Esophagus squamous epithelium (tissue), 5 donors: ENCODE results near the gene TNNT3. TPM values are rescaled to one million over a fixed set of nuclear protein-coding genes. Genes with fewer than 3 reads are reported as not detected.

ENCODE experiments used
- DNase-seq: peaks from one replicate; lab custom pipeline; 2025; lab: John Stamatoyannopoulos, UW
- H3K27ac ChIP-seq, 4 donors: fragments of 200-600 bp; sonication (generic); one replicate each; pipeline ENCODE4 v1.5.1; 2016 to 2019; ENCODE audit warnings: mild to moderate bottlenecking in 1 of 4
- H3K27me3 ChIP-seq, 4 donors: fragments of 200-600 bp; sonication (generic); 1 replicate in 3 of 4; 2 replicates in 1 of 4; pipeline versions ENCODE4 v1.5.1 to v1.6.0; 2017 to 2021; ENCODE audit warnings: antibody characterized with exemption in 1 of 4
- H3K36me3 ChIP-seq, 3 donors: fragments of 200-600 bp; sonication (generic); one replicate each; pipeline ENCODE4 v1.5.1; 2016 to 2019
- H3K4me1 ChIP-seq, 3 donors: fragments of 200-600 bp; sonication (generic); one replicate each; pipeline ENCODE4 v1.5.1; 2017 to 2019
- H3K4me3 ChIP-seq, 4 donors: fragments of 200-600 bp; sonication (generic); 1 replicate in 3 of 4; 2 replicates in 1 of 4; pipeline ENCODE4 v1.5.1; 2016 to 2019; ENCODE audit warnings: mild to moderate bottlenecking in 2 of 4, moderate library complexity in 1 of 4
- H3K9me3 ChIP-seq, 3 donors: fragments of 200-600 bp; sonication (generic); one replicate each; pipeline ENCODE4 v1.5.1; 2016 to 2019
- POLR2A ChIP-seq, 4 donors: fragments of 450-650 bp; IDR thresholded peaks; one replicate each; pipeline ENCODE4 v1.6.1; 2017; ENCODE audit warnings: antibody characterized with exemption in 4 of 4, mild to moderate bottlenecking in 4 of 4, moderate library complexity in 3 of 4
- WGBS, 2 donors: methylation state at CpG; one replicate each; pipeline ENCODE4 v1.1.5; 2018; 5-methylcytosine and 5-hydroxymethylcytosine counted together
- intact Hi-C: fragments of 100-400 bp; cut with DNase I; formaldehyde crosslinking; loops from one replicate; pipeline ENCODE4 v1.15.0; 2022
- total RNA-seq, 4 donors: library from RNA; depleted of rRNA; stranded (reverse); fragments of >200 nt; gene quantifications; one replicate each; pipeline ENCODE4 v1.1.0, GENCODE V29; 2016
- TF ChIP-seq, protein P1 (sequence below), 6 experiments: fragments of 450-650 bp in 4 of 6; fragments of 200-600 bp in 2 of 6; sonication (generic) in 2 of 6; IDR thresholded peaks; one replicate each; pipeline ENCODE4 v1.5.1; 2016 to 2019; ENCODE audit warnings: antibody characterized with exemption in 6 of 6, mild to moderate bottlenecking in 4 of 6, moderate library complexity in 4 of 6
- donor health status: DM: yes; HTN: yes; CAD: no.

The TNNT3 gene
- total RNA-seq, 4 donors from 2014 or later: 0.76 to 3.1 (median 1.6) TPM; not detected in 1

DNA sequence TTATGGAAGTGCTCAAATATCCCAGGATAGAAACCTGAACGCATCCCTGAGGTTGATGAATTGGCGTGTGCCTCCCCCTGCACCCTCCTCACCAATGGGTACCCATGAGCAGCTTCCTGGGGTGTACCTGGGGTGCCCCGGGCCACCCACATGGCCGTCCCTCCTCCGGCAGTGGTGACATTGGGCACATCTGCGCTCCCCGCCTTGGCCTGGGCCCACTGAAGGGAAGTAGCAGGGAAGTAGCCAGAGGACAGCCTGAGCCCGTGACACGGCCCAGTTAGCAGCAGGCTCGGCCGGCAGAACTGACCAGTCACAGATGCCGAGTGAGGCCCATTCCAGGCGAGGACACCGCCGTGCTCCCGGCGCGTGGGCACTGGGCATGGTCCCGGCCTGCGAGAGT lies 44.4 kb downstream of the TNNT3 start:
- Histone ChIP-seq H3K4me1 (no peaks in the 10 kb centered on the region), H3K36me3 (no peaks in the 10 kb centered on the region), H3K9me3 (no peaks in the 10 kb centered on the region), H3K27ac (no peak overlapping the region), H3K27me3 (no peaks in the 10 kb centered on the region), H3K4me3 (no peak overlapping the region)
- intact Hi-C loops: no loop called here
- TF ChIP-seq POLR2A (IDR thresholded peaks at IDR 0.05): no peak
- TF ChIP-seq, protein P1, sequence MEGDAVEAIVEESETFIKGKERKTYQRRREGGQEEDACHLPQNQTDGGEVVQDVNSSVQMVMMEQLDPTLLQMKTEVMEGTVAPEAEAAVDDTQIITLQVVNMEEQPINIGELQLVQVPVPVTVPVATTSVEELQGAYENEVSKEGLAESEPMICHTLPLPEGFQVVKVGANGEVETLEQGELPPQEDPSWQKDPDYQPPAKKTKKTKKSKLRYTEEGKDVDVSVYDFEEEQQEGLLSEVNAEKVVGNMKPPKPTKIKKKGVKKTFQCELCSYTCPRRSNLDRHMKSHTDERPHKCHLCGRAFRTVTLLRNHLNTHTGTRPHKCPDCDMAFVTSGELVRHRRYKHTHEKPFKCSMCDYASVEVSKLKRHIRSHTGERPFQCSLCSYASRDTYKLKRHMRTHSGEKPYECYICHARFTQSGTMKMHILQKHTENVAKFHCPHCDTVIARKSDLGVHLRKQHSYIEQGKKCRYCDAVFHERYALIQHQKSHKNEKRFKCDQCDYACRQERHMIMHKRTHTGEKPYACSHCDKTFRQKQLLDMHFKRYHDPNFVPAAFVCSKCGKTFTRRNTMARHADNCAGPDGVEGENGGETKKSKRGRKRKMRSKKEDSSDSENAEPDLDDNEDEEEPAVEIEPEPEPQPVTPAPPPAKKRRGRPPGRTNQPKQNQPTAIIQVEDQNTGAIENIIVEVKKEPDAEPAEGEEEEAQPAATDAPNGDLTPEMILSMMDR (IDR thresholded peaks at IDR 0.05): no peak
- WGBS, 2 donors: no CpG with 5 or more reads among the region's 20 CpGs
- DNase-seq: no peak

DNA sequence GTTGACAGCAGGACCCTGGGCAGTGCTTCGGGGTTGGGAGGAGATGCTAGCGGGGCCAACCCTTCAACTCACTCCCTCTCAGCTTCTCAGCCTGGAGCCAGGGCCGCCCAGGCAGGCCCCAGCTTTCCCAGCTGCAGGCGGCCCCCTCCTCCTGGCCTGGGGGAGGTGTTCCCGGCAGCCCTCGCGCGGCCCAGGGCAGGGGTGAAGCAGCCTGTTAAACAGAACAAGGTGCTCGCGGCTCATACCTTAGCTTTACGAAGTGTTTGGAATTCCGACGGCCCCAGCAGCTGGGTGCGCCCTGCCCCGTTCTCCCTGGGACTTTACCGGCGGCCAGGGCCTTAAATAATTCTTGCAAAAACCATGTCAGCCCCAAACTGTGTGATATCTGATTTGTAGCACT lies 44.8 kb downstream of the TNNT3 start:
- Histone ChIP-seq H3K4me3 (no peak overlapping the region), H3K27ac (no peak overlapping the region), H3K4me1 (no peaks in the 10 kb centered on the region), H3K9me3 (no peaks in the 10 kb centered on the region), H3K36me3 (no peaks in the 10 kb centered on the region), H3K27me3 (no peaks in the 10 kb centered on the region)
- intact Hi-C loops: no loop called here
- no peak for DNase-seq
- no CpG with 5 or more reads among the region's 17 CpGs for WGBS, 2 donors
- TF ChIP-seq, protein P1 (IDR thresholded peaks at IDR 0.05): no peak
- no peak for TF ChIP-seq POLR2A (IDR thresholded peaks at IDR 0.05)

DNA sequence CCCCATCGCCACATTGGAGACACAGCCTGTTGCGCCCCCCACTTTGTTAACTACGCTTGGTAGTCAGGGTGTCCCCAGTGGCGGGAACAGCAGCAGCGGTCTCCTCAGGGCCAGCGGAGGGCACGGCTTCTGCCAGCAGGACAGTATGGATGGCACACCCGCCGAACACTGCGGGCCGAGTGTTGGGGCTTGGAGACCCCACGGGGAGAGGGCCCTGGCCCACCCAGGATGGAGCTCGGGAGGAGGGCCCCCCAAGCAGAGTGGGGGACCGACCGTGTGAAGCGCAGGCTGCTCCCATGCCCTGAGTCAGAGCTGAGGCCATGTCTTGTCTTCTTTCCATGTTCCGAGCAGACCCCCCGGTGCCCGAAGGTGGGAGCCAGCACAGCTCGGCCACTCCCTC lies 45.5 kb downstream of the TNNT3 start:
- Histone ChIP-seq H3K36me3 (no peaks in the 10 kb centered on the region), H3K27me3 (no peaks in the 10 kb centered on the region), H3K4me3 (no peak overlapping the region), H3K9me3 (no peaks in the 10 kb centered on the region), H3K27ac (no peak overlapping the region), H3K4me1 (no peaks in the 10 kb centered on the region)
- no CpG with 5 or more reads among the region's 20 CpGs for WGBS, 2 donors
- TF ChIP-seq, protein P1 (IDR thresholded peaks at IDR 0.05): no peak
- TF ChIP-seq POLR2A (IDR thresholded peaks at IDR 0.05): no peak
- DNase-seq: no peak
- intact Hi-C loops: no loop called here

DNA sequence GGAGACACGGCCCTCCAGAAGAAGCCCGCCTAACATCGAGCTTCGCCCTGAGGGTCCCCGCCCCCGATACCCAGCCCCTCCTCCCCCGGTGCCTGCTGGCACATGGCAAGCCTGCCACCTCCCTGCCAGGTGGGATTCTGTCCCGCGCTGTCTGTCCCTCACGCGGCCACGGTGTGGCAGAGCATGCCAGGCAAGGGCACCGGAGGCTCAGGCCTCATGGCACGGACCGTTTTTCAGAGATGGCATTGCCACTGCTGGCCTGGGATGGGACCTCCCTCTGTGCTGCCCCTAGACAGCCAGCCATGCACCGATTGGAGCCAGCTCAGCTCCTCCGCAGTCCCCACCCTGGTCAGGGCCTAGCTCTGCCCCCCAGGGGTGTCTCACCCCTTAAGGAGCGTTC lies 47.0 kb downstream of the TNNT3 start:
- Histone ChIP-seq H3K27me3 (no peaks in the 10 kb centered on the region), H3K4me1 (no peaks in the 10 kb centered on the region), H3K27ac (no peak overlapping the region), H3K4me3 (no peak overlapping the region), H3K9me3 (no peaks in the 10 kb centered on the region), H3K36me3 (no peaks in the 10 kb centered on the region)
- WGBS, 2 donors: no CpG with 5 or more reads among the region's 18 CpGs
- intact Hi-C loops: no loop called here
- no peak for TF ChIP-seq POLR2A (IDR thresholded peaks at IDR 0.05)
- TF ChIP-seq, protein P1 (IDR thresholded peaks at IDR 0.05): no peak
- DNase-seq: no peak

DNA sequence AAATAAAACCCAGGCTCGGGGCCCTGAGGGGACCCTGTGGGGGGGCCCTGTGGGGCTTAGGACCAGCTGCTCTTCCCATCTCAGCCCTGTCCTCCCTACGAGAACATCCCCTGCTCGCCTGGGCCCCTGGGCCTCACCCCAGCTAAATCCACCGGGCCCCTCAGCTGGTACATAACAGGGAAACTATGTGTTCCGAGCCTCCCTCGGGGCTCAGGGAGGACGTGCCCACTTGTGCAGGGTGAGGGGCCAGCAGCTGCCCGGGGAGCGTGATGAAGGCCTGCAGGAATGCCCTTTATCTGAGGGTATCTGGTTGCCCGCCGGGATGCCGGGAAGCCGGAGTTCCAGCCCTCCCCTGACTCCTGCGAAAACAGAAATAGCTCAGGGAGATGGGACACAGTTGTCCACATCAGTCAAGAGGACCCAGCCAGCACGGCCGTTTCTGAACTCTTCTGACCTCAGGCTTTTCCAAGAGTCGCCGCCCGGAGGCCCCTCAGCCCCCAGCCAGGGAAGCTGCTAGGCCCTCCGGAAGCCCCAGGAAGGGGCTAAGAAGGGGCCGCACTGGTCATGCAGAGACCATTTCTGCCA lies 48.2 kb downstream of the TNNT3 start:
- no peak overlapping the region for H3K4me3 ChIP-seq
- no peaks in the 10 kb centered on the region for H3K9me3 ChIP-seq
- intact Hi-C loops: no loop called here
- H3K27me3 ChIP-seq: no peaks in the 10 kb centered on the region
- H3K4me1 ChIP-seq: no peaks in the 10 kb centered on the region
- no CpG with 5 or more reads among the region's 21 CpGs for WGBS, 2 donors
- no peak for TF ChIP-seq POLR2A (IDR thresholded peaks at IDR 0.05)
- TF ChIP-seq, protein P1 (IDR thresholded peaks at IDR 0.05): no peak
- H3K36me3 ChIP-seq: no peaks in the 10 kb centered on the region
- H3K27ac ChIP-seq: no peak overlapping the region
- no peak for DNase-seq
